Osteoblast (primary cell): ENCODE data around the gene VAMP7. TPM values are rescaled to one million over a fixed set of nuclear protein-coding genes. Genes with fewer than 3 reads are reported as not detected.

Source experiments
- DNase-seq: peaks from one replicate; pipeline ENCODE4 v3.0.0; 2011; ENCODE audit warnings: low spot score, mixed read lengths; ENCODE audit not compliant: insufficient read length; ENCODE audit errors: missing footprints
- H2AFZ ChIP-seq: 2 replicates; pipeline ENCODE4 v1.6.0; 2011; ENCODE audit warnings: mild to moderate bottlenecking, low read length
- H3K27ac ChIP-seq: 2 replicates; pipeline ENCODE4 v1.5.1; 2011; ENCODE audit warnings: mild to moderate bottlenecking, low read depth, low read length, moderate library complexity
- H3K27me3 ChIP-seq: 2 replicates; pipeline ENCODE4 v1.6.0; 2012; ENCODE audit warnings: mild to moderate bottlenecking, control low read depth, inconsistent platforms, low read length, moderate library complexity; ENCODE audit not compliant: insufficient read depth
- H3K36me3 ChIP-seq: 2 replicates; pipeline ENCODE4 v1.5.1; 2011; ENCODE audit warnings: mild to moderate bottlenecking, low read length, control low read depth, moderate library complexity; ENCODE audit not compliant: insufficient read depth
- H3K4me1 ChIP-seq: 2 replicates; pipeline ENCODE4 v1.5.1; 2011; ENCODE audit warnings: mild to moderate bottlenecking, low read length, control low read depth, moderate library complexity; ENCODE audit not compliant: insufficient read depth
- H3K4me2 ChIP-seq: 2 replicates; pipeline ENCODE4 v1.6.0; 2011; ENCODE audit warnings: mild to moderate bottlenecking, low read length; ENCODE audit not compliant: insufficient read depth
- H3K4me3 ChIP-seq: fragments of 200-600 bp; sonication (generic); 3 replicates; pipeline ENCODE4 v1.5.1; 2012; ENCODE audit warnings: mild to moderate bottlenecking, low read length, inconsistent platforms; ENCODE audit not compliant: insufficient read depth
- H3K79me2 ChIP-seq: 2 replicates; pipeline ENCODE4 v1.6.0; 2012; ENCODE audit warnings: mild to moderate bottlenecking, low read length, control low read depth, inconsistent platforms; ENCODE audit not compliant: insufficient read depth
- H3K9me3 ChIP-seq: 2 replicates; pipeline ENCODE4 v1.5.1; 2011; ENCODE audit warnings: low read depth, low read length, control low read depth
- H4K20me1 ChIP-seq: 2 replicates; pipeline ENCODE4 v1.6.0; 2012; ENCODE audit warnings: mild to moderate bottlenecking, low read length, control low read depth; ENCODE audit not compliant: insufficient read depth
- total RNA-seq: library from RNA; depleted of rRNA; stranded (reverse); fragments of >200 nt; gene quantifications from 2 replicates; pipeline ENCODE4 v1.2.3, GENCODE V29; 2012
- TF ChIP-seq, protein P1 (sequence below): IDR thresholded peaks from 2 replicates; pipeline ENCODE4 v1.5.1; 2011; ENCODE audit warnings: mild to moderate bottlenecking, low read depth, low read length, moderate library complexity; ENCODE audit errors: extremely low read depth

VAMP7 gene
- total RNA-seq, 1 donor: 49.9 TPM

GRCh38 chrX:155959018-155959587, 78.0 kb downstream of the VAMP7 start:
- no peaks in the 10 kb centered on the region for H3K4me1 ChIP-seq

DNA sequence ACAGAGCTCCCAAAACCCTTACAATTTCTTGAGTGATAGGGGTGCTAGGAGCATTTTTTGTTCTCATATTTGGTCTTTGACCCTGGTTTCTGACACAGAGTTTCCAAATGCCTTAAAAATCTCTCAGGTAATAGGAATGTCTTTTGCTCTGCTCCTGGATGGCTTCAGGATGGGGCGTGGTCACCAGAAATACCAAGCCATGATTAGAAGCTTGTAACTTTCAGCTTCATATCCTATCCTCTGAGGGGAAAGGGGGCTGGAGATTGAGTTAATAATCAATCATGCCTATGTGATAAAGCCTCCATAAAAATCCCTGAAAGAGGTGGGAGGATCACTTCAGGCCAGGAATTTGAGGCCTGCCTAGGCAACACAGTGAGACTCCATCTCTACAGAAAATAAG, 81.8 kb downstream of the VAMP7 start:
- no peak overlapping the region for H3K27ac ChIP-seq
- no peak for DNase-seq
- no peaks in the 10 kb centered on the region for H3K27me3 ChIP-seq
- H4K20me1 ChIP-seq: no peaks in the 10 kb centered on the region
- no peaks in the 10 kb centered on the region for H3K79me2 ChIP-seq
- TF ChIP-seq, protein P1, sequence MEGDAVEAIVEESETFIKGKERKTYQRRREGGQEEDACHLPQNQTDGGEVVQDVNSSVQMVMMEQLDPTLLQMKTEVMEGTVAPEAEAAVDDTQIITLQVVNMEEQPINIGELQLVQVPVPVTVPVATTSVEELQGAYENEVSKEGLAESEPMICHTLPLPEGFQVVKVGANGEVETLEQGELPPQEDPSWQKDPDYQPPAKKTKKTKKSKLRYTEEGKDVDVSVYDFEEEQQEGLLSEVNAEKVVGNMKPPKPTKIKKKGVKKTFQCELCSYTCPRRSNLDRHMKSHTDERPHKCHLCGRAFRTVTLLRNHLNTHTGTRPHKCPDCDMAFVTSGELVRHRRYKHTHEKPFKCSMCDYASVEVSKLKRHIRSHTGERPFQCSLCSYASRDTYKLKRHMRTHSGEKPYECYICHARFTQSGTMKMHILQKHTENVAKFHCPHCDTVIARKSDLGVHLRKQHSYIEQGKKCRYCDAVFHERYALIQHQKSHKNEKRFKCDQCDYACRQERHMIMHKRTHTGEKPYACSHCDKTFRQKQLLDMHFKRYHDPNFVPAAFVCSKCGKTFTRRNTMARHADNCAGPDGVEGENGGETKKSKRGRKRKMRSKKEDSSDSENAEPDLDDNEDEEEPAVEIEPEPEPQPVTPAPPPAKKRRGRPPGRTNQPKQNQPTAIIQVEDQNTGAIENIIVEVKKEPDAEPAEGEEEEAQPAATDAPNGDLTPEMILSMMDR: no peak
- no peak overlapping the region for H3K4me2 ChIP-seq
- H3K4me1 ChIP-seq: no peaks in the 10 kb centered on the region
- H3K9me3 ChIP-seq: no peaks in the 10 kb centered on the region
- H3K36me3 ChIP-seq: no peaks in the 10 kb centered on the region
- no peak overlapping the region for H2AFZ ChIP-seq
- no peak overlapping the region for H3K4me3 ChIP-seq

More at GRCh38 chrX:155959018-155959587, 78.0 kb downstream of the VAMP7 start:
- no peaks in the 10 kb centered on the region for H3K9me3 ChIP-seq
- H3K4me3 ChIP-seq: no peak overlapping the region
- H3K27ac ChIP-seq: no peak overlapping the region
- TF ChIP-seq, protein P1: no peak
- H3K4me2 ChIP-seq: no peak overlapping the region
- no peaks in the 10 kb centered on the region for H3K36me3 ChIP-seq
- H2AFZ ChIP-seq: no peak overlapping the region
- DNase-seq: no peak
- H3K27me3 ChIP-seq: no peaks in the 10 kb centered on the region
- no peaks in the 10 kb centered on the region for H3K79me2 ChIP-seq
- no peaks in the 10 kb centered on the region for H4K20me1 ChIP-seq

GRCh38 chrX:155966876-155967275, 85.7 kb downstream of the VAMP7 start:
- Histone ChIP-seq H3K4me3 (no peak overlapping the region), H3K36me3 (no peaks in the 10 kb centered on the region), H3K4me1 (no peaks in the 10 kb centered on the region), H3K27ac (no peak overlapping the region), H3K79me2 (no peaks in the 10 kb centered on the region), H3K27me3 (no peaks in the 10 kb centered on the region), H3K4me2 (no peak overlapping the region), H2AFZ (no peak overlapping the region), H4K20me1 (no peaks in the 10 kb centered on the region), H3K9me3 (no peaks in the 10 kb centered on the region)
- peak; percentile 15 for DNase-seq
- TF ChIP-seq, protein P1: peak; percentile 37

GRCh38 chrX:155967653-155968325, 86.6 kb downstream of the VAMP7 start:
- Histone ChIP-seq H3K36me3 (no peaks in the 10 kb centered on the region), H3K4me3 (no peak overlapping the region), H3K9me3 (no peaks in the 10 kb centered on the region), H3K27ac (no peak overlapping the region), H3K79me2 (no peaks in the 10 kb centered on the region), H3K4me2 (no peak overlapping the region), H4K20me1 (no peaks in the 10 kb centered on the region), H2AFZ (no peak overlapping the region), H3K4me1 (no peaks in the 10 kb centered on the region), H3K27me3 (no peaks in the 10 kb centered on the region)
- TF ChIP-seq, protein P1: no peak
- DNase-seq: no peak
